Panc1 (cell line): Measurements from ENCODE around the gene UGT1A3. TPM values are rescaled to one million over a fixed set of nuclear protein-coding genes. Genes with fewer than 3 reads are reported as not detected.

Experiments used
- ATAC-seq: fragments of 200-7000 bp; cut with Tn5 transposase; 2 replicates; pipeline ENCODE4 v1.9.1; 2020; ENCODE audit warnings: mild to moderate bottlenecking, moderate library complexity
- BruUV-seq: library from RNA; stranded (reverse); fragments of 400-500 nt; replicated peaks from 2 replicates; lab custom pipeline; 2021; lab: Mats Ljungman, UMichigan
- CTCF ChIA-PET: fragments of 300-600 bp; sonication (Branson Sonifier 250); formaldehyde crosslinking; loops from one replicate; lab custom pipeline; 2022; ENCODE audit warnings: antibody characterized with exemption; lab: Charles Lee
- POLR2A ChIA-PET: fragments of 300-600 bp; sonication (Branson Sonifier 250); formaldehyde crosslinking; loops from one replicate; lab custom pipeline; 2022; ENCODE audit warnings: antibody characterized with exemption; lab: Charles Lee
- DNase-seq: peaks from one replicate; pipeline ENCODE4 v3.0.0-alpha.2; 2010; ENCODE audit warnings: low read depth, low spot score
- H3K27ac ChIP-seq: 2 replicates; pipeline ENCODE4 v1.5.1; 2011; ENCODE audit warnings: mild to moderate bottlenecking, low read length, inconsistent platforms
- H3K27me3 ChIP-seq: fragments of 200-500 bp; sonication (Bioruptor generic); 2 replicates; pipeline ENCODE4 v1.6.0; 2014; ENCODE audit warnings: low read length, inconsistent platforms; ENCODE audit not compliant: control insufficient read depth, insufficient read depth
- H3K36me3 ChIP-seq: fragments of 200-500 bp; sonication (Bioruptor generic); 2 replicates; pipeline ENCODE4 v1.5.1; 2014; ENCODE audit warnings: inconsistent platforms, mild to moderate bottlenecking, low read length, moderate library complexity; ENCODE audit not compliant: control insufficient read depth, insufficient read depth
- H3K4me1 ChIP-seq: 2 replicates; pipeline ENCODE4 v1.5.1; 2011; ENCODE audit warnings: inconsistent platforms, mild to moderate bottlenecking, low read length, moderate library complexity; ENCODE audit not compliant: control insufficient read depth, insufficient read depth
- H3K4me3 ChIP-seq, 2 experiments: 2 replicates each; pipeline ENCODE4 v1.5.1; 2011 to 2012; ENCODE audit warnings: low read depth in 2 of 2, low read length in 2 of 2, mild to moderate bottlenecking in 2 of 2, inconsistent platforms in 1 of 2, moderate library complexity in 1 of 2
- H3K9me3 ChIP-seq: fragments of 200-500 bp; sonication (Bioruptor generic); 2 replicates; pipeline ENCODE4 v1.5.1; 2014; ENCODE audit warnings: low read depth, mild to moderate bottlenecking, inconsistent platforms, low read length, moderate library complexity; ENCODE audit not compliant: control insufficient read depth, insufficient read depth
- POLR2AphosphoS5 ChIP-seq: IDR thresholded peaks from 2 replicates; pipeline ENCODE4 v1.6.1; 2012; ENCODE audit warnings: mild to moderate bottlenecking, low read depth, low read length, moderate library complexity
- SIN3A ChIP-seq: IDR thresholded peaks from 2 replicates; pipeline ENCODE4 v1.6.1; 2012; ENCODE audit warnings: low read depth, mild to moderate bottlenecking, low read length, moderate library complexity, borderline replicate concordance; ENCODE audit not compliant: insufficient read depth
- TCF7L2 ChIP-seq: IDR thresholded peaks from 2 replicates; pipeline ENCODE4 v1.6.1; 2011; ENCODE audit warnings: mild to moderate bottlenecking, low read depth, low read length, inconsistent platforms
- in situ Hi-C: cut with HindIII; loops from 2 replicates; pipeline ENCODE4 v1.10.0; 2016; ENCODE audit warnings: low sequenced_read_pairs, low pct_unique_long_range_greater_than_20kb
- intact Hi-C: fragments of 100-400 bp; cut with micrococcal nuclease; formaldehyde crosslinking; loops from one replicate; pipeline ENCODE4 v1.10.0; 2022; ENCODE audit not compliant: unreplicated experiment
- total RNA-seq: library from RNA; stranded (reverse); gene quantifications from one replicate; pipeline ENCODE4 v1.2.1, GENCODE V29; 2021; ENCODE audit not compliant: unreplicated experiment
- TF ChIP-seq, protein P1 (sequence below), 2 experiments: IDR thresholded peaks; 2 replicates each; pipeline ENCODE4 v1.6.1; 2011 to 2012; ENCODE audit warnings: low read depth in 2 of 2, control low read depth in 1 of 2, low read length in 1 of 2, mild to moderate bottlenecking in 1 of 2, moderate library complexity in 1 of 2; ENCODE audit not compliant: insufficient read depth in 1 of 2
- TF ChIP-seq, protein P2 (sequence below): fragments of 450-650 bp; IDR thresholded peaks from 2 replicates; pipeline ENCODE4 v1.5.1; 2017; ENCODE audit warnings: mild to moderate bottlenecking

The UGT1A3 gene
- total RNA-seq, 1 experiment from 2014 or later, result not detected

DNA sequence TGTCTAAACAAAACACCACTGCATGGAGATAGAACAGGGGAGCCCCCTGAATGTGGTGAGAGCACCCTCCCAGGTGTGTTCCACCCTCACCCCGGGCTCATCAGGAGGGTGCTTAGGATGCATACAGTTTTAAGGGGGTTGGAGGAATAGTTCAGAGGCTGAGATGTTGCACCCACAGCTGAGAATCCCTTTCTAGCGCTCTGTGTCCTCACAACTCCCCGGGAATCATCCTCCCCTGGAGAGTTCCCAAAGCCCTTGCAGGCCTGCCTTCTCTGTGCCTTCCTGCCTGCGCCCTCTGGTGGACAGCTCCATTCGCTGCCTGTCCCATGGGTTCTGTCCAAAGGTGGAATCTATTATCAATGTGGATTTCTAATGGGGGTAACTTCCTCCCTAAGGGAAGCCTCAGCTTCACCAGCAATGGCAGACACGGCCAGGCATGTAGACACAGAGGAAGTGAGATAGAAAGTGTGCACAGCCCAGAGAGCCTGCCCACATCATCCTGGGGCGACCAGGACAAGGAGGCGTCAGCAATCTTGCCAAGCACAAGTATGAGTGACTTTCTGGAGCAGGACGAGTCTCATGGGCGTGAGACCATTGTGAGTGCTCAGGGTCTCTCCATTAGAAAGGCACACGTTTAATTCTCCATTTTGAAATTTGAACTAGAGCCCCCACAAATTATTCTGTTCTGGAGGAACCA lies 17.4 kb upstream of the UGT1A3 start:
- H3K27me3 ChIP-seq, result no peaks in the 10 kb centered on the region
- no peak overlapping the region for H3K4me3 ChIP-seq
- TF ChIP-seq, protein P1, sequence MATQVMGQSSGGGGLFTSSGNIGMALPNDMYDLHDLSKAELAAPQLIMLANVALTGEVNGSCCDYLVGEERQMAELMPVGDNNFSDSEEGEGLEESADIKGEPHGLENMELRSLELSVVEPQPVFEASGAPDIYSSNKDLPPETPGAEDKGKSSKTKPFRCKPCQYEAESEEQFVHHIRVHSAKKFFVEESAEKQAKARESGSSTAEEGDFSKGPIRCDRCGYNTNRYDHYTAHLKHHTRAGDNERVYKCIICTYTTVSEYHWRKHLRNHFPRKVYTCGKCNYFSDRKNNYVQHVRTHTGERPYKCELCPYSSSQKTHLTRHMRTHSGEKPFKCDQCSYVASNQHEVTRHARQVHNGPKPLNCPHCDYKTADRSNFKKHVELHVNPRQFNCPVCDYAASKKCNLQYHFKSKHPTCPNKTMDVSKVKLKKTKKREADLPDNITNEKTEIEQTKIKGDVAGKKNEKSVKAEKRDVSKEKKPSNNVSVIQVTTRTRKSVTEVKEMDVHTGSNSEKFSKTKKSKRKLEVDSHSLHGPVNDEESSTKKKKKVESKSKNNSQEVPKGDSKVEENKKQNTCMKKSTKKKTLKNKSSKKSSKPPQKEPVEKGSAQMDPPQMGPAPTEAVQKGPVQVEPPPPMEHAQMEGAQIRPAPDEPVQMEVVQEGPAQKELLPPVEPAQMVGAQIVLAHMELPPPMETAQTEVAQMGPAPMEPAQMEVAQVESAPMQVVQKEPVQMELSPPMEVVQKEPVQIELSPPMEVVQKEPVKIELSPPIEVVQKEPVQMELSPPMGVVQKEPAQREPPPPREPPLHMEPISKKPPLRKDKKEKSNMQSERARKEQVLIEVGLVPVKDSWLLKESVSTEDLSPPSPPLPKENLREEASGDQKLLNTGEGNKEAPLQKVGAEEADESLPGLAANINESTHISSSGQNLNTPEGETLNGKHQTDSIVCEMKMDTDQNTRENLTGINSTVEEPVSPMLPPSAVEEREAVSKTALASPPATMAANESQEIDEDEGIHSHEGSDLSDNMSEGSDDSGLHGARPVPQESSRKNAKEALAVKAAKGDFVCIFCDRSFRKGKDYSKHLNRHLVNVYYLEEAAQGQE (IDR thresholded peaks at IDR 0.05; ENCODE audit: insufficient read depth in 1 of 2, low read depth in 2 of 2, low read length in 1 of 2), result 0 out of 4 replicates have a peak, but pooled peaks of 1 of the 2 experiments have one; percentile 57
- TF ChIP-seq, protein P2, sequence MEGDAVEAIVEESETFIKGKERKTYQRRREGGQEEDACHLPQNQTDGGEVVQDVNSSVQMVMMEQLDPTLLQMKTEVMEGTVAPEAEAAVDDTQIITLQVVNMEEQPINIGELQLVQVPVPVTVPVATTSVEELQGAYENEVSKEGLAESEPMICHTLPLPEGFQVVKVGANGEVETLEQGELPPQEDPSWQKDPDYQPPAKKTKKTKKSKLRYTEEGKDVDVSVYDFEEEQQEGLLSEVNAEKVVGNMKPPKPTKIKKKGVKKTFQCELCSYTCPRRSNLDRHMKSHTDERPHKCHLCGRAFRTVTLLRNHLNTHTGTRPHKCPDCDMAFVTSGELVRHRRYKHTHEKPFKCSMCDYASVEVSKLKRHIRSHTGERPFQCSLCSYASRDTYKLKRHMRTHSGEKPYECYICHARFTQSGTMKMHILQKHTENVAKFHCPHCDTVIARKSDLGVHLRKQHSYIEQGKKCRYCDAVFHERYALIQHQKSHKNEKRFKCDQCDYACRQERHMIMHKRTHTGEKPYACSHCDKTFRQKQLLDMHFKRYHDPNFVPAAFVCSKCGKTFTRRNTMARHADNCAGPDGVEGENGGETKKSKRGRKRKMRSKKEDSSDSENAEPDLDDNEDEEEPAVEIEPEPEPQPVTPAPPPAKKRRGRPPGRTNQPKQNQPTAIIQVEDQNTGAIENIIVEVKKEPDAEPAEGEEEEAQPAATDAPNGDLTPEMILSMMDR, result peak; percentile 94
- TF ChIP-seq TCF7L2 (no peak), POLR2AphosphoS5 (no peak), SIN3A (no peak)
- H3K4me1 ChIP-seq, result peaks cover 3% of the 10 kb centered on the region
- ChIA-PET CTCF (interaction anchor here (0.7 to 0.9 kb wide), 2 partner anchors 10 to 357 kb away, joined by 3 to 4 read pairs; partner anchors contain the start of gene DGKD), POLR2A (no interaction called here)
- BruUV-seq, result no TSS peak
- in situ Hi-C loops (no loop called here), intact Hi-C loops (no loop called here)
- H3K36me3 ChIP-seq, result no peaks in the 10 kb centered on the region
- DNase-seq, result peak; percentile 20
- ATAC-seq, result peak; percentile 93
- peak overlapping the region; percentile 24; the same call in 1 of the 2 replicates for H3K27ac ChIP-seq
- H3K9me3 ChIP-seq, result no peaks in the 10 kb centered on the region

DNA sequence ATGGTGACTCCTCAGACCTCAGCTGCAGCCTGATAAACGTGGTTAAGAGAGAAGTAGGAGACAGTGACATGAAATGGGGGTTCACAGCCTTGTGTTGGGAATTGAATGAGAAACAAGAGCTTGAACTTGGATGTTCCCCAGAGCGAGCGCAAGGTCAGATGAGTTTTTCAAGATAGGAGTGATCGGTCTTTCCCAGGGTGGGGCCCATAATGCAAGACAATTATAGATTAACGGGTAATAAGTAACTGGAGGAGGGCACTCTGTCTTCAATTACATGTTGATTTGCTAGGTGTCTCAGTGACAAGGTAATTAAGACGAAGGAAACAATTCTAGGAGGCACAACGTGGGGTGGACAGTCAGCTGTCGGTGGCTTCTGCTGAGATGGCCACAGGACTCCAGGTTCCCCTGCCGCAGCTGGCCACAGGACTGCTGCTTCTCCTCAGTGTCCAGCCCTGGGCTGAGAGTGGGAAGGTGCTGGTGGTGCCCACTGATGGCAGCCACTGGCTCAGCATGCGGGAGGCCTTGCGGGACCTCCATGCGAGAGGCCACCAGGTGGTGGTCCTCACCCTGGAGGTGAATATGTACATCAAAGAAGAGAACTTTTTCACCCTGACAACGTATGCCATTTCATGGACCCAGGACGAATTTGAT lies 16.1 kb upstream of the UGT1A3 start, which contains the start of gene UGT1A5:
Gene UGT1A5, plus strand, starts transcription at position 297 of the 651 bp plus-strand sequence. Its CDS starts 85 bp downstream, at position 382.
- H3K27me3 ChIP-seq, result no peaks in the 10 kb centered on the region
- DNase-seq (no peak), ATAC-seq (no peak)
- in situ Hi-C loops (no loop called here), intact Hi-C loops (no loop called here)
- peak within 1 kb of the TSS; percentile 24; the same call in 1 of the 2 replicates for H3K27ac ChIP-seq
- TF ChIP-seq POLR2AphosphoS5 (no peak), SIN3A (no peak), TCF7L2 (no peak)
- TF ChIP-seq, protein P1 (IDR thresholded peaks at IDR 0.05; ENCODE audit: insufficient read depth in 1 of 2, low read depth in 2 of 2, low read length in 1 of 2), result no peak
- TF ChIP-seq, protein P2, result no peak
- POLR2A ChIA-PET, result no interaction called here
- CTCF ChIA-PET, result no interaction called here
- H3K4me1 ChIP-seq, result no peaks in the 10 kb centered on the region; the same call in 1 of the 2 replicates
- BruUV-seq, result no TSS peak
- no peak within 1 kb of the TSS for H3K4me3 ChIP-seq
- H3K36me3 ChIP-seq, result no peaks in the 10 kb centered on the region
- no peaks in the 10 kb centered on the region for H3K9me3 ChIP-seq
